Osteoblast (primary cell): ENCODE data around the gene ARHGAP28. TPM values are rescaled to one million over a fixed set of nuclear protein-coding genes. Genes with fewer than 3 reads are reported as not detected.

Experiments
- DNase-seq: peaks from one replicate; pipeline ENCODE4 v3.0.0; 2011; ENCODE audit warnings: low spot score, mixed read lengths; ENCODE audit not compliant: insufficient read length; ENCODE audit errors: missing footprints
- H2AFZ ChIP-seq: 2 replicates; pipeline ENCODE4 v1.6.0; 2011; ENCODE audit warnings: mild to moderate bottlenecking, low read length
- H3K27ac ChIP-seq: 2 replicates; pipeline ENCODE4 v1.5.1; 2011; ENCODE audit warnings: mild to moderate bottlenecking, low read depth, low read length, moderate library complexity
- H3K27me3 ChIP-seq: 2 replicates; pipeline ENCODE4 v1.6.0; 2012; ENCODE audit warnings: mild to moderate bottlenecking, control low read depth, inconsistent platforms, low read length, moderate library complexity; ENCODE audit not compliant: insufficient read depth
- H3K36me3 ChIP-seq: 2 replicates; pipeline ENCODE4 v1.5.1; 2011; ENCODE audit warnings: mild to moderate bottlenecking, low read length, control low read depth, moderate library complexity; ENCODE audit not compliant: insufficient read depth
- H3K4me1 ChIP-seq: 2 replicates; pipeline ENCODE4 v1.5.1; 2011; ENCODE audit warnings: mild to moderate bottlenecking, low read length, control low read depth, moderate library complexity; ENCODE audit not compliant: insufficient read depth
- H3K4me2 ChIP-seq: 2 replicates; pipeline ENCODE4 v1.6.0; 2011; ENCODE audit warnings: mild to moderate bottlenecking, low read length; ENCODE audit not compliant: insufficient read depth
- H3K4me3 ChIP-seq: fragments of 200-600 bp; sonication (generic); 3 replicates; pipeline ENCODE4 v1.5.1; 2012; ENCODE audit warnings: mild to moderate bottlenecking, low read length, inconsistent platforms; ENCODE audit not compliant: insufficient read depth
- H3K79me2 ChIP-seq: 2 replicates; pipeline ENCODE4 v1.6.0; 2012; ENCODE audit warnings: mild to moderate bottlenecking, low read length, control low read depth, inconsistent platforms; ENCODE audit not compliant: insufficient read depth
- H3K9me3 ChIP-seq: 2 replicates; pipeline ENCODE4 v1.5.1; 2011; ENCODE audit warnings: low read depth, low read length, control low read depth
- H4K20me1 ChIP-seq: 2 replicates; pipeline ENCODE4 v1.6.0; 2012; ENCODE audit warnings: mild to moderate bottlenecking, low read length, control low read depth; ENCODE audit not compliant: insufficient read depth
- CTCF ChIP-seq: IDR thresholded peaks from 2 replicates; pipeline ENCODE4 v1.5.1; 2011; ENCODE audit warnings: mild to moderate bottlenecking, low read depth, low read length, moderate library complexity; ENCODE audit errors: extremely low read depth
- total RNA-seq: library from RNA; depleted of rRNA; stranded (reverse); fragments of >200 nt; gene quantifications from 2 replicates; pipeline ENCODE4 v1.2.3, GENCODE V29; 2012

Gene ARHGAP28
- total RNA-seq, 1 donor = 23.9 TPM

GRCh38 chr18:6764382-6764781 is 34.9 kb downstream of the ARHGAP28 start:
- Histone ChIP-seq H3K4me1 (no peaks in the 10 kb centered on the region), H4K20me1 (no peaks in the 10 kb centered on the region), H3K4me3 (no peak overlapping the region), H3K79me2 (no peaks in the 10 kb centered on the region), H3K27me3 (no peaks in the 10 kb centered on the region), H2AFZ (no peak overlapping the region), H3K36me3 (no peaks in the 10 kb centered on the region), H3K4me2 (no peak overlapping the region), H3K27ac (no peak overlapping the region), H3K9me3 (no peaks in the 10 kb centered on the region)
- TF ChIP-seq CTCF = no peak
- DNase-seq = no peak

- Histone ChIP-seq H3K4me3 (no peak overlapping the region), H4K20me1 (no peaks in the 10 kb centered on the region), H3K79me2 (no peaks in the 10 kb centered on the region), H3K27ac (no peak overlapping the region), H3K27me3 (no peaks in the 10 kb centered on the region), H3K9me3 (no peaks in the 10 kb centered on the region), H3K36me3 (no peaks in the 10 kb centered on the region), H2AFZ (no peak overlapping the region), H3K4me2 (no peak overlapping the region), H3K4me1 (no peaks in the 10 kb centered on the region)
- no peak for TF ChIP-seq CTCF
- peak; percentile 17 for DNase-seq
These were observed 44.3 kb downstream of the ARHGAP28 start for GRCh38 chr18:6773777-6774176.

GRCh38 chr18:6775237-6775636 is 45.7 kb downstream of the ARHGAP28 start:
- H3K27me3 ChIP-seq = no peaks in the 10 kb centered on the region
- DNase-seq = no peak

GRCh38 chr18:6775702-6776101 is 46.2 kb downstream of the ARHGAP28 start:
- Histone ChIP-seq H3K27ac (peak overlapping the region; percentile 13), H3K36me3 (no peaks in the 10 kb centered on the region), H3K4me3 (no peak overlapping the region), H3K27me3 (no peaks in the 10 kb centered on the region), H2AFZ (no peak overlapping the region), H3K4me1 (no peaks in the 10 kb centered on the region), H3K9me3 (no peaks in the 10 kb centered on the region), H3K4me2 (no peak overlapping the region), H3K79me2 (no peaks in the 10 kb centered on the region), H4K20me1 (no peaks in the 10 kb centered on the region)
- TF ChIP-seq CTCF = no peak
- no peak for DNase-seq

More at GRCh38 chr18:6775237-6775636, 45.7 kb downstream of the ARHGAP28 start:
- H3K79me2 ChIP-seq = no peaks in the 10 kb centered on the region
- H4K20me1 ChIP-seq = no peaks in the 10 kb centered on the region
- TF ChIP-seq CTCF = no peak
- H3K36me3 ChIP-seq = no peaks in the 10 kb centered on the region
- no peak overlapping the region for H2AFZ ChIP-seq
- H3K27ac ChIP-seq = no peak overlapping the region
- no peak overlapping the region for H3K4me3 ChIP-seq
- no peaks in the 10 kb centered on the region for H3K9me3 ChIP-seq
- H3K4me1 ChIP-seq = no peaks in the 10 kb centered on the region
- no peak overlapping the region for H3K4me2 ChIP-seq
